GM18873 (cell line): ENCODE results near the gene PCDHGA8.
"Not testable (repeated sequence)": the region's sequence is repeated elsewhere in the genome, so short reads cannot be mapped to it uniquely, and the experiment has no call there.

Experiments used
- ATAC-seq: cut with Tn5 transposase; IDR thresholded peaks from one replicate; pipeline ENCODE4 v1.9.1; 2021; ENCODE audit warnings: mild to moderate bottlenecking, moderate library complexity, moderate number of reproducible peaks; ENCODE audit not compliant: unreplicated experiment, low FRiP score

Gene PCDHGA8

GRCh38 chr5:141392429-141393198 is at the start of gene PCDHGA8:
Gene PCDHGA8 (plus strand): TSS chr5:141392633. CDS start chr5:141392814, 181 bp downstream.
- no peak for ATAC-seq

DNA sequence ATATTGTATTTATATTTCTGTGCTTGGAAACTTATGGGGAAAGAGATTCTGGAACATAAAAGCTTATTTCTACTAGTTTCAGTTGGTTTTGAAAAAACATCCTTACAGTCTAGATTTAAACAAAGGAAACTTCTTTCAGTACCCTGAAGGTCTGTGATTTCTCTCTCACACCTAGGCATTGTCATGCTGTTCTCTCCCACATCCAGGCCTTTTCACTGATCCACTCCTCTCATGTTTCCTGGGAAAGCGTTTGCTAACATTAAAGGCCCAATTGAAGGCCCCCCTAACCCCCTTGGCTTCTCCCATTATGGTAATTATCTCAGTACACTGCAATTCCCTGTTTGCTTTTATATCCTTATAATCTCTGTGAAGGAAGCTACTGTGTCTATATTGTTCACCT is 49.7 kb upstream of the PCDHGA8 start:
- ATAC-seq, result no peak

DNA sequence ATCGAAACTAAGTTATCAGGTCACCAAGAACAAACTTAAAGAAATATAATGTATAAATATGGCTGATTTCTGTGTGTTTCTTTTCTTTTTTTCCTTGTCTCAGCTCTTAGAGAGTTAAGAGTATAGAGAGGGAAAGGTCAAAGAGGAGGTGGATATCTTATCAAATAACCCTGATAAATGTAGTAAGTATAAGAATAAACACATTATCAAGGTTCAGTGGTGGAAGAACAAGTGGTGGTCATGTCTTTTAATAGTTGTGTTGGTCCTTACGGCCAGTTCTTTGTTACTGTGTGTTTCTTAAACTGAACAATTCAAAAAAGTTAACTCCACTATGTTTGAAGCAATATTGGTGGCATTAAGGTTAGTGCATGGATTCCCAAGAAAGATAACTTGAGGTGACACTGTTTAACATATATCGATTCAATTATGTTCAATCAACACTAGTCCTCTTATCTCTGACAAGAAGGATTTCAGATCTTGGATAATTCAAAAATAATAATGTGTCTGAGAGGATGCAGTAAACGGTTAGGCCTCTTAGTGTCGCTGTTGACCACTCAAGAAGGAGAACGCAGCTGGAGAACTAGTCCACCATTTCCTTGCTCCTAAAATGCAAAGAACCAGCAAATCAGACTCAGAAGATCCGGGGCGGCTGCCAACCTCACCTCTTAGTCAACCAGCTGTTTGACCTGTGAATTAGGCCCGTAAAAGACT is 49.0 kb upstream of the PCDHGA8 start, which contains the start of gene PCDHGA3:
Gene PCDHGA3, plus strand, starts transcription at position 588 of the 711 bp plus-strand sequence. CDS start 205 bp downstream, outside the sequence.
- ATAC-seq, result no peak

GRCh38 chr5:141343953-141344463 is 48.4 kb upstream of the PCDHGA8 start:
- ATAC-seq, result no peak

DNA sequence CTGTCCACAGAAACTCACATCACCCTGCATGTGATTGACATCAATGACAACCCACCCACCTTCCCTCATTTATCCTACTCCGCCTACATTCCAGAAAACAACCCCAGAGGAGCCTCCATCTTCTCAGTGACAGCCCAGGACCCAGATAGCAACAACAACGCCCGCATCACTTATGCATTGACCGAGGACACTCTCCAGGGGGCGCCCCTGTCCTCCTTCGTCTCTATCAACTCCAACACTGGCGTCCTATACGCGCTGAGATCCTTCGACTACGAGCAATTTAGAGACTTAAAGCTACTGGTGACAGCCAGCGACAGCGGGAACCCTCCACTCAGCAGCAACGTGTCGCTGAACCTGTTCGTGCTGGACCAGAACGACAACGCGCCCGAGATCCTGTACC is 47.1 kb upstream of the PCDHGA8 start:
- ATAC-seq, result no peak

- ATAC-seq, result not testable (repeated sequence)
These were observed 46.4 kb upstream of the PCDHGA8 start for GRCh38 chr5:141346017-141346416.

- ATAC-seq, result no peak
These were observed 42.4 kb upstream of the PCDHGA8 start, which contains the start of gene PCDHGB1 for GRCh38 chr5:141349917-141350619. Gene PCDHGB1 (plus strand): TSS chr5:141350099. CDS start chr5:141350261, 162 bp downstream.

GRCh38 chr5:141351591-141351990 is 40.8 kb upstream of the PCDHGA8 start:
- ATAC-seq, result no peak

GRCh38 chr5:141354900-141355469 is 37.4 kb upstream of the PCDHGA8 start, which contains the start of gene PCDHGA4:
Gene PCDHGA4 (plus strand): TSS chr5:141355021. CDS start chr5:141355108, 87 bp downstream.
- ATAC-seq, result no peak

DNA sequence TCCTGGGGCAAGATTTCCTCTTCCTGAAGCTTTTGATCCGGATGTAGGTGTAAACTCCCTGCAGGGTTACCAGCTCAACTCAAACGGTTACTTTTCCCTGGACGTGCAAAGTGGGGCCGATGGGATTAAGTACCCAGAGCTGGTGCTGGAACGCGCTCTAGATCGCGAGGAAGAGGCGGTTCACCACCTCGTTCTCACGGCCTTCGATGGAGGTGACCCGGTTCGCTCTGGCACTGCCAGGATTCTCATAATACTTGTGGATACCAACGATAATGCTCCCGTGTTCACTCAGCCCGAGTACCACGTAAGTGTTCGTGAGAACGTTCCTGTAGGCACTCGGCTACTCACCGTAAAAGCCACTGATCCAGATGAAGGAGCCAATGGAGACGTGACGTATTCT is 36.8 kb upstream of the PCDHGA8 start:
- no peak for ATAC-seq

DNA sequence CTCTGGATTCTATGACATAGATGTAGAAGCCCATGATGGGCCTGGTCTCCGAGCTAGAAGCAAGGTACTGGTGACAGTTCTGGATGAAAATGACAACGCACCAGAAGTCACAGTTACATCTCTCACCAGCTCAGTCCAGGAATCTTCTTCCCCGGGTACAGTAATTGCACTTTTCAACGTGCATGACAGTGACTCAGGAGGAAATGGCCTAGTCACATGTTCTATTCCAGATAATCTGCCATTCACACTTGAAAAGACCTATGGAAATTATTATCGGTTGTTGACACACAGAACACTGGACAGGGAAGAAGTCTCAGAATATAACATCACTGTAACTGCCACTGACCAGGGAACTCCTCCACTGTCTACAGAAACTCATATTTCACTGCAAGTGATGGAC is 36.3 kb upstream of the PCDHGA8 start:
- no peak for ATAC-seq

DNA sequence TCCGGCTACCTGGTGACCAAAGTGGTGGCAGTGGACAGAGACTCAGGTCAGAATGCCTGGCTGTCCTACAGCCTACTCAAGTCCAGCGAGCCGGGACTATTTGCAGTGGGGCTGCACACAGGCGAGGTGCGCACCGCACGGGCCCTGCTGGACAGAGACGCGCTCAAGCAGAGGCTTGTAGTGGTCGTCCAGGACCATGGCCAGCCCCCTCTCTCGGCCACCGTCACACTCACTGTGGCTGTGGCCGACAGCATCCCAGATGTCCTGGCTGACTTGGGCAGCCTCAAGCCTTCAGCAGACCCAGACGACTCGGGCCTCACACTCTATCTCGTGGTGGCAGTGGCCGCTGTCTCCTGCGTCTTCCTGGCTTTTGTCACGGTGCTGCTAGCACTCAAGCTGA is 35.5 kb upstream of the PCDHGA8 start:
- ATAC-seq, result no peak

- ATAC-seq, result peak; percentile 84
These were observed 32.5 kb upstream of the PCDHGA8 start, which contains the start of gene PCDHGB2 for GRCh38 chr5:141359790-141360426. Gene PCDHGB2 (plus strand): TSS chr5:141359994. CDS start chr5:141360136, 142 bp downstream.

GRCh38 chr5:141360685-141361084 is 31.7 kb upstream of the PCDHGA8 start:
- ATAC-seq, result no peak

DNA sequence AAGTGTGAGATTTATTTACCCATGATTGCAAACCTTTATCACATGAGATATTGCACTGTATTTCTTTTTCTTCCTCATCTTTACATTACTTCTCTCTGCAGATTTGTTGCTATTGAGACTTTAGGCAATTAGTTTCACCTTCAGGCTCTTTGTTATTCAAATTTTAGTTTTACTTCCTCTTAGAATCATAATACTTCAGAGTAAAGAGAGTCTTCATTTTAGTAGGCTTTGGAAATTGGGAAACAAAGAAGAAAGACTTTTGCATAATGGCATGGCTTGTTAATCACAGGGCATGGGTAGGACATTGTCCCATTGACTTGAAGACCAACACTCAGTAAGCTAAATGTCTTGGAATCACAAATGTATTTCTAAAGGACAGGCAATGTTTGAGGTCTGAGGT is 29.7 kb upstream of the PCDHGA8 start:
- no peak for ATAC-seq

DNA sequence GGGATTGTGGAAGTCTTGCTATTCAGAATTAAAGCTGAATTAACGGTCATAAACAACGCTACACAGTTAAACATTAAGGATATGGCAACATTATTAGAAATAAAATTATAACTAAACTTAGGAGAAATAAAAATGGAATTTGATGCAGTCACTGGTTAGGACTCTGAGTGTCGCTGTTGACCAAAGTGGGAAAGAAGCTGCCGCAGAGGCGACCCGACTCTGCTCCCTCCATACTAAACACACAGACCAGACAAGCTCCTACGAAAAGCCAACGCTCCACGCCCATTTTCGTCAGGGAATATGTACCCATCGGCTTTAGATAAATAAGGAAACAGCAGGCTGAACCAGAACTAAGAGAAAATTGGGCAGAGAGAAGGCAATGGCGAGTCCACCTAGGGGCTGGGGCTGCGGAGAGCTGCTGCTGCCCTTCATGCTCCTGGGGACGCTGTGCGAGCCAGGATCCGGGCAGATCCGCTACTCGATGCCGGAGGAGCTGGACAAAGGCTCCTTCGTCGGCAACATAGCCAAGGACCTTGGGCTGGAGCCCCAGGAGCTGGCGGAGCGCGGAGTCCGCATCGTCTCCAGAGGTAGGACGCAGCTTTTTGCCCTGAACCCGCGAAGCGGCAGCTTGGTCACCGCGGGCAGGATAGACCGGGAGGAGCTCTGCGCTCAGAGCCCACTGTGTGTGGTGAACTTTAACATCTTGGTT is 28.3 kb upstream of the PCDHGA8 start, which contains the start of gene PCDHGA5:
Gene PCDHGA5, plus strand, starts transcription at position 211 of the 709 bp plus-strand sequence. Its CDS starts 169 bp downstream, at position 380.
- ATAC-seq, result no peak

DNA sequence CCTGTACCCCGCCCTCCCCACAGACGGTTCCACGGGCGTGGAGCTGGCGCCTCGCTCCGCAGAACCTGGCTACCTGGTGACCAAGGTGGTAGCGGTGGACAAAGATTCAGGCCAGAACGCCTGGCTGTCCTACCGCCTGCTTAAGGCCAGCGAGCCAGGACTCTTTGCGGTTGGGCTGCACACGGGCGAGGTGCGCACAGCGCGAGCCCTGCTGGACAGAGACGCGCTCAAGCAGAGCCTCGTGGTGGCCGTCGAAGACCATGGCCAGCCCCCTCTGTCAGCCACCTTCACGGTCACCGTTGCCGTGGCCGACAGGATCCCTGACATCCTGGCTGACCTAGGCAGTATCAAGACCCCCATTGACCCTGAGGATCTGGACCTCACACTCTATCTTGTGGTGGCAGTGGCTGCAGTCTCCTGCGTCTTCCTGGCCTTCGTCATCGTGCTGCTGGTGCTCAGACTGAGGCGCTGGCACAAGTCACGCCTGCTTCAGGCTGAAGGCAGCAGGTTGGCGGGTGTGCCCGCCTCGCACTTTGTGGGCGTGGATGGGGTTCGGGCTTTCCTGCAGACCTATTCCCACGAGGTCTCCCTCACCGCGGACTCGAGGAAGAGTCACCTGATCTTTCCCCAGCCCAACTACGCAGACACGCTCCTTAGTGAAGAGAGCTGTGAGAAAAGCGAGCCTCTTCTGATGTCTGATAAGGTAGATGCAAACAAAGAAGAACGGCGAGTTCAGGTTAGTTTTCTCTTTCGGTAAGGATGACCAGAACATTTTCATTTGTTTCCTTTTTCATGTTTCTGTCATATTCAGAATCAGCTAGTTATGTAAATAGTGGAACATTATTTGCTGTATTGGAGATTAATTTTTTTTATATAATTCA is 26.2 kb upstream of the PCDHGA8 start:
- no peak for ATAC-seq
